GM18505 (cell line): ENCODE results near the gene ARF4.

Experiments used
- ATAC-seq: cut with Tn5 transposase; IDR thresholded peaks from one replicate; pipeline ENCODE4 v1.9.1; 2021; ENCODE audit not compliant: unreplicated experiment
- POLR2A ChIP-seq: IDR thresholded peaks from 4 replicates; pipeline ENCODE4 v1.6.1; 2011; ENCODE audit warnings: borderline replicate concordance; ENCODE audit not compliant: insufficient read depth, insufficient read length; ENCODE audit errors: extremely low read depth

The ARF4 gene

GRCh38 chr3:57557085-57557537 is 40.0 kb downstream of the ARF4 start:
- peak; percentile 19 for ATAC-seq
- TF ChIP-seq POLR2A = peak; percentile 40

GRCh38 chr3:57556459-57557084 is 40.6 kb downstream of the ARF4 start:
- TF ChIP-seq POLR2A = no peak

GRCh38 chr3:57555738-57556458 is 41.2 kb downstream of the ARF4 start, which contains the start of gene PDE12:
Gene PDE12, plus strand, starts transcription at chr3:57556274. Its CDS starts 106 bp downstream, at chr3:57556380.
- ATAC-seq = peak; percentile 80
- peak; percentile 95 for TF ChIP-seq POLR2A

More at GRCh38 chr3:57556459-57557084, 40.6 kb downstream of the ARF4 start:
- ATAC-seq = peak; percentile 32

GRCh38 chr3:57555306-57555705 is 41.8 kb downstream of the ARF4 start:
- TF ChIP-seq POLR2A = no peak
- no peak for ATAC-seq

GRCh38 chr3:57546616-57547015 is 50.5 kb downstream of the ARF4 start:
- TF ChIP-seq POLR2A = no peak
- no peak for ATAC-seq

- no peak for TF ChIP-seq POLR2A
- ATAC-seq = no peak
Observed at GRCh38 chr3:57545636-57546268, 51.4 kb downstream of the ARF4 start.

GRCh38 chr3:57544181-57545125 is 52.7 kb downstream of the ARF4 start, which contains the start of gene DNAH12:
Gene DNAH12, minus strand, starts transcription at chr3:57544344. Its CDS starts 1,474 bp downstream, at chr3:57542870.
- TF ChIP-seq POLR2A = no peak
- ATAC-seq = no peak

- no peak for TF ChIP-seq POLR2A
- ATAC-seq = no peak
Observed at GRCh38 chr3:57538465-57538864, 58.7 kb downstream of the ARF4 start.

GRCh38 chr3:57530071-57530608 is 67.0 kb downstream of the ARF4 start:
- no peak for ATAC-seq
- TF ChIP-seq POLR2A = no peak
